Heart left ventricle (tissue), 13 donors: ENCODE results near the gene CELF2.

Experiments
- POLR2A ChIP-seq, 2 donors: fragments of 450-650 bp; IDR thresholded peaks; one replicate each; pipeline ENCODE4 v1.6.1; 2017; ENCODE audit warnings: antibody characterized with exemption in 2 of 2, mild to moderate bottlenecking in 2 of 2, moderate library complexity in 2 of 2
- TF ChIP-seq, protein P1 (sequence below), 12 donors: fragments of 200-600 bp; sonication (generic) in 4 of 12; IDR thresholded peaks; one replicate each; pipeline versions ENCODE4 v1.5.0 to v1.8.0; 2018 to 2022; ENCODE audit warnings: antibody characterized with exemption in 12 of 12, mild to moderate bottlenecking in 5 of 12
- donor health status: ischemic (EF 13 %, LVEDD 7.1; RV severe dilation, severe dysfunction).
- donor health status: DM: no; HTN: yes; CAD: no.
- donor health status: DM: no; HTN: no; CAD: no.
- donor health status: ischemic (EF 25% LVEDD 6.9; RV normal size, moderate dysfunction).
- donor health status: ischemic (EF 25% LVEDD 5.7; RV mildly dilated, moderate dysfunction).
- donor health status: ischemic (EF 35%, LVEDD 5.7; RV mildly dilated, moderate dysfunction).
- donor health status: nonischemic (EF 11% LVEDD 7.7; RV severe dilation, severe dysfunction).
- donor health status: DM: yes; HTN: yes; CAD: no.
- donor health status: PGD.
- donor health status: ischemic (EF 29% LVEDD 5.4; RV normal size, mild dysfunction).
- donor health status: nonischemic (EF 23%, LVEDD 6.1; RV moderate dilation, normal function).

DNA sequence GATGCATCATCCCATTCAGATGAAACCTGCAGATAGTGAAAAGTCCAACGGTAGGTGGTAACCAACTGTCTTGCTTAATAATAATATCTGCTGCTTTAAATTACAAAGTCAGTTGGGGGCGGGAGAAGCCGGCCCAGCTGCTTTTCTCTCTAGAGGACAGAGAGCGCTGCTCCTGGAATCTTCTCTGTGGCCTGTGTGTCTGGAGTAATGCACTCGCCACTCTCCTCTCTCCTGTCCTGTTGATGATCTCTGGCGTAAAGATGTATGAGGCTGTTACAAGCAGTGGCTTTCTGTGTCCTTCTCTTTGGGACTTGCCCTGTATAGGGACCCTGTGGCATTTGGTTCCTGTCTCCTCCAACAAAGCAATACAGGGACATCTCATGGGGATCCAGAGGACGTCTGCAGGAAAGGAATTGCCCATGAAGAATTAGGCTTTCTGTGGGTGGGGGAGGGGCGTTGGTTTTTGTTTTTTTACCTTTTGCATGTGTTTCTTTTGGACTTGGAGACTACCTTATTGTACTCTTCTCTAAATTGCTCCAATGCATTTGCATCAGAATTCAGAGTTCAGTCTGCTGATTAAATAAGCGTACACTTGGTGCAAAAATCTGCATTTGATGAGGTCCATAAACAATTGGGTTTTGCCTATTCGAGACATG is 231.6 kb downstream of the CELF2 start:
- no peak for TF ChIP-seq POLR2A (IDR thresholded peaks at IDR 0.05)
- TF ChIP-seq, protein P1, sequence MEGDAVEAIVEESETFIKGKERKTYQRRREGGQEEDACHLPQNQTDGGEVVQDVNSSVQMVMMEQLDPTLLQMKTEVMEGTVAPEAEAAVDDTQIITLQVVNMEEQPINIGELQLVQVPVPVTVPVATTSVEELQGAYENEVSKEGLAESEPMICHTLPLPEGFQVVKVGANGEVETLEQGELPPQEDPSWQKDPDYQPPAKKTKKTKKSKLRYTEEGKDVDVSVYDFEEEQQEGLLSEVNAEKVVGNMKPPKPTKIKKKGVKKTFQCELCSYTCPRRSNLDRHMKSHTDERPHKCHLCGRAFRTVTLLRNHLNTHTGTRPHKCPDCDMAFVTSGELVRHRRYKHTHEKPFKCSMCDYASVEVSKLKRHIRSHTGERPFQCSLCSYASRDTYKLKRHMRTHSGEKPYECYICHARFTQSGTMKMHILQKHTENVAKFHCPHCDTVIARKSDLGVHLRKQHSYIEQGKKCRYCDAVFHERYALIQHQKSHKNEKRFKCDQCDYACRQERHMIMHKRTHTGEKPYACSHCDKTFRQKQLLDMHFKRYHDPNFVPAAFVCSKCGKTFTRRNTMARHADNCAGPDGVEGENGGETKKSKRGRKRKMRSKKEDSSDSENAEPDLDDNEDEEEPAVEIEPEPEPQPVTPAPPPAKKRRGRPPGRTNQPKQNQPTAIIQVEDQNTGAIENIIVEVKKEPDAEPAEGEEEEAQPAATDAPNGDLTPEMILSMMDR (IDR thresholded peaks at IDR 0.05), result no peak
